C1 segment of cervical spinal cord (tissue), 14 donors: ENCODE results near the gene YOD1.

Experiments used
- DNase-seq, 14 donors: peaks; one replicate each; lab custom pipeline; 2025; lab: John Stamatoyannopoulos, UW

The YOD1 gene

GRCh38 chr1:207073906-207074820 lies 23.2 kb upstream of the YOD1 start:
- DNase-seq, result no peak

- no peak for DNase-seq
Measured at GRCh38 chr1:207072233-207072632, 21.2 kb upstream of the YOD1 start.

GRCh38 chr1:207071426-207071825 lies 20.4 kb upstream of the YOD1 start:
- no peak for DNase-seq

GRCh38 chr1:207070811-207071210 lies 19.8 kb upstream of the YOD1 start:
- DNase-seq, result no peak

- peak in 2 of 14 donors; percentile 27 to 45 for DNase-seq
Measured at GRCh38 chr1:207069858-207070506, 19.0 kb upstream of the YOD1 start.

GRCh38 chr1:207069061-207069460 lies 18.1 kb upstream of the YOD1 start:
- DNase-seq, result no peak

- DNase-seq, result no peak
Measured at GRCh38 chr1:207067665-207068064, 16.7 kb upstream of the YOD1 start.

GRCh38 chr1:207067185-207067584 lies 16.2 kb upstream of the YOD1 start:
- no peak for DNase-seq

- peak in 5 of 14 donors; percentile 23 to 53 (median 31) for DNase-seq
Measured at GRCh38 chr1:207064561-207064960, 13.6 kb upstream of the YOD1 start.

GRCh38 chr1:207063014-207063413 lies 12.0 kb upstream of the YOD1 start:
- no peak for DNase-seq

GRCh38 chr1:207062058-207062457 lies 11.1 kb upstream of the YOD1 start:
- no peak for DNase-seq

GRCh38 chr1:207060596-207060995 lies 9.6 kb upstream of the YOD1 start:
- DNase-seq, result no peak

GRCh38 chr1:207059881-207060280 lies 8.9 kb upstream of the YOD1 start:
- no peak for DNase-seq

- DNase-seq, result no peak
Measured at GRCh38 chr1:207058878-207059867, 8.2 kb upstream of the YOD1 start.

- no peak for DNase-seq
Measured at GRCh38 chr1:207058252-207058651, 7.2 kb upstream of the YOD1 start.

GRCh38 chr1:207056673-207057072 lies 5.7 kb upstream of the YOD1 start:
- no peak for DNase-seq

- no peak for DNase-seq
Measured at GRCh38 chr1:207055386-207056001, 4.5 kb upstream of the YOD1 start.

GRCh38 chr1:207054491-207054890 lies 3.5 kb upstream of the YOD1 start:
- no peak for DNase-seq

- peak; percentile 76 to 99 (median 92) for DNase-seq
Measured at GRCh38 chr1:207052911-207053769, 2.1 kb upstream of the YOD1 start, which contains the start of gene PFKFB2. PFKFB2 (plus strand) TSS chr1:207053275; CDS start chr1:207054718, 1,443 bp downstream.
